Glutamatergic neuron (in vitro differentiated cells): Measurements from ENCODE around the gene SPATS2L. TPM values are rescaled to one million over a fixed set of nuclear protein-coding genes. Genes with fewer than 3 reads are reported as not detected.
A peak's percentile ranks its signal among the peaks of the same experiment; 100 is the strongest.

Source experiments
- DNase-seq: peaks from one replicate; pipeline ENCODE4 v3.0.0; 2022
- H3K27ac Mint-ChIP-seq: one replicate; pipeline ENCODE4 v1.8.0; 2020; ENCODE audit warnings: mild to moderate bottlenecking, mixed read lengths, inconsistent platforms; ENCODE audit not compliant: unreplicated experiment
- H3K27me3 Mint-ChIP-seq: one replicate; pipeline ENCODE4 v1.8.0; 2020; ENCODE audit warnings: mild to moderate bottlenecking, moderate library complexity, mixed read lengths, inconsistent platforms; ENCODE audit not compliant: unreplicated experiment
- H3K36me3 Mint-ChIP-seq: one replicate; pipeline ENCODE4 v1.8.0; 2020; ENCODE audit warnings: mild to moderate bottlenecking, mixed read lengths, inconsistent platforms; ENCODE audit not compliant: unreplicated experiment
- H3K4me1 Mint-ChIP-seq: one replicate; pipeline ENCODE4 v1.8.0; 2020; ENCODE audit warnings: mild to moderate bottlenecking, low read depth, mixed read lengths, inconsistent platforms; ENCODE audit not compliant: unreplicated experiment
- H3K4me3 Mint-ChIP-seq: one replicate; pipeline ENCODE4 v1.8.0; 2020; ENCODE audit warnings: mild to moderate bottlenecking, mixed read lengths, inconsistent platforms; ENCODE audit not compliant: unreplicated experiment
- H3K9me3 Mint-ChIP-seq: one replicate; pipeline ENCODE4 v1.8.0; 2020; ENCODE audit warnings: mild to moderate bottlenecking, moderate library complexity, mixed read lengths, inconsistent platforms; ENCODE audit not compliant: unreplicated experiment
- CTCF ChIP-seq: fragments of 200-600 bp; sonication (generic); IDR thresholded peaks from one replicate; pipeline ENCODE4 v1.5.0; 2021; ENCODE audit not compliant: partially characterized antibody, unreplicated experiment
- long read RNA-seq: library from polyadenylated mRNA; unstranded; transcript quantifications from one replicate; pipeline ENCODE4 v2.0.0, GENCODE V29; 2020; ENCODE audit not compliant: unreplicated experiment
- total RNA-seq: library from RNA; stranded (reverse); fragmentation: NEBNext Ultra II Directional; extraction: Animal tissue kit (Norgen Biotek cat#: 25700); gene quantifications from one replicate; pipeline ENCODE4 v1.2.1, GENCODE V29; 2021; ENCODE audit not compliant: unreplicated experiment

SPATS2L gene
- 45.5 TPM for total RNA-seq
- long read RNA-seq, partial matches to known transcripts, result 13 of 20 reads
- long read RNA-seq, other reads (novel, unspliced or antisense), result 4 of 20 reads

GRCh38 chr2:200306196-200306930 is at the start of gene SPATS2L:
Gene SPATS2L, plus strand, starts transcription at chr2:200306693. Its CDS starts 82,552 bp downstream, at chr2:200389245.
- DNase-seq, result peak; percentile 74
- Mint-ChIP-seq H3K36me3 (no peaks in the 10 kb centered on the region), H3K9me3 (peaks cover 12% of the 10 kb centered on the region), H3K27ac (peak within 1 kb of the TSS; percentile 85), H3K27me3 (peaks cover 4% of the 10 kb centered on the region), H3K4me1 (peaks cover 27% of the 10 kb centered on the region), H3K4me3 (peak within 1 kb of the TSS; percentile 95)
- no peak for TF ChIP-seq CTCF

- DNase-seq, result no peak
- H3K4me1 Mint-ChIP-seq, result peaks cover 3% of the 10 kb centered on the region
- no peak for TF ChIP-seq CTCF
- no peaks in the 10 kb centered on the region for H3K27me3 Mint-ChIP-seq
- H3K36me3 Mint-ChIP-seq, result no peaks in the 10 kb centered on the region
- H3K27ac Mint-ChIP-seq, result no peak overlapping the region
- H3K9me3 Mint-ChIP-seq, result no peaks in the 10 kb centered on the region
- H3K4me3 Mint-ChIP-seq, result no peak overlapping the region
Measured at GRCh38 chr2:200257570-200257969, 48.9 kb upstream of the SPATS2L start.

GRCh38 chr2:200258081-200258480 is 48.4 kb upstream of the SPATS2L start:
- Mint-ChIP-seq H3K27ac (no peak overlapping the region), H3K4me3 (no peak overlapping the region), H3K27me3 (no peaks in the 10 kb centered on the region), H3K9me3 (no peaks in the 10 kb centered on the region), H3K36me3 (no peaks in the 10 kb centered on the region), H3K4me1 (no peaks in the 10 kb centered on the region)
- DNase-seq, result no peak
- TF ChIP-seq CTCF, result no peak

- H3K9me3 Mint-ChIP-seq, result no peaks in the 10 kb centered on the region
- TF ChIP-seq CTCF, result no peak
- no peaks in the 10 kb centered on the region for H3K4me1 Mint-ChIP-seq
- no peaks in the 10 kb centered on the region for H3K27me3 Mint-ChIP-seq
- H3K4me3 Mint-ChIP-seq, result no peak overlapping the region
- H3K36me3 Mint-ChIP-seq, result no peaks in the 10 kb centered on the region
- DNase-seq, result no peak
- H3K27ac Mint-ChIP-seq, result no peak overlapping the region
Measured at GRCh38 chr2:200258881-200259576, 47.5 kb upstream of the SPATS2L start.

GRCh38 chr2:200259577-200259957 is 46.9 kb upstream of the SPATS2L start:
- Mint-ChIP-seq H3K36me3 (no peaks in the 10 kb centered on the region), H3K27me3 (no peaks in the 10 kb centered on the region), H3K9me3 (no peaks in the 10 kb centered on the region), H3K4me1 (no peaks in the 10 kb centered on the region), H3K4me3 (no peak overlapping the region), H3K27ac (no peak overlapping the region)
- no peak for TF ChIP-seq CTCF
- DNase-seq, result no peak
